Transverse colon (tissue), 4 donors: ENCODE results near the gene CLTC. TPM values are rescaled to one million over a fixed set of nuclear protein-coding genes. Genes with fewer than 3 reads are reported as not detected.

ENCODE experiments used
- DNase-seq: peaks from one replicate; pipeline ENCODE4 v3.0.0-alpha.2; 2019
- H3K27ac ChIP-seq, 4 donors: fragments of 200-600 bp; sonication (generic); 2 replicates each; pipeline ENCODE4 v1.5.1; 2016 to 2018; ENCODE audit warnings: inconsistent platforms in 4 of 4
- H3K27me3 ChIP-seq: fragments of 200-600 bp; sonication (generic); 2 replicates; pipeline ENCODE4 v1.5.1; 2017; ENCODE audit warnings: inconsistent platforms
- H3K36me3 ChIP-seq, 4 donors: fragments of 200-600 bp; sonication (generic); 2 replicates each; pipeline ENCODE4 v1.5.1; 2017 to 2019; ENCODE audit warnings: inconsistent platforms in 4 of 4
- H3K4me1 ChIP-seq, 4 donors: fragments of 200-600 bp; sonication (generic); 2 replicates each; pipeline ENCODE4 v1.5.1; 2017 to 2020; ENCODE audit warnings: inconsistent platforms in 4 of 4
- H3K4me3 ChIP-seq, 4 donors: fragments of 200-600 bp; sonication (generic); 1 replicate in 1 of 4; 2 replicates in 3 of 4; pipeline versions ENCODE4 v1.5.1 to v1.6.1; 2017 to 2019; ENCODE audit warnings: inconsistent platforms in 4 of 4
- H3K9me3 ChIP-seq, 2 donors: fragments of 200-600 bp; sonication (generic); 2 replicates each; pipeline ENCODE4 v1.5.1; 2017 to 2019; ENCODE audit warnings: inconsistent platforms in 2 of 2
- EP300 ChIP-seq: sonication (generic); formaldehyde crosslinking; IDR thresholded peaks from one replicate; pipeline ENCODE4 v1.6.1; 2017; ENCODE audit warnings: antibody characterized with exemption, low read depth
- POLR2A ChIP-seq: fragments of 450-650 bp; IDR thresholded peaks from one replicate; pipeline ENCODE4 v1.6.1; 2016; ENCODE audit warnings: antibody characterized with exemption, mild to moderate bottlenecking, moderate library complexity
- POLR2AphosphoS5 ChIP-seq, 3 donors: sonication (generic); formaldehyde crosslinking; IDR thresholded peaks; one replicate each; pipeline ENCODE4 v1.6.1; 2016; ENCODE audit warnings: antibody characterized with exemption in 3 of 3
- WGBS, 2 donors: methylation state at CpG; one replicate each; pipeline ENCODE4 v1.1.5; 2018; ENCODE audit warnings: low coverage in 1 of 2; 5-methylcytosine and 5-hydroxymethylcytosine counted together
- in situ Hi-C, 4 donors: fragments of 200-750 bp; cut with MboI; loops; one replicate each; pipeline versions ENCODE4 v1.15.0 to v1.15.1; 2017; ENCODE audit warnings: low sequenced_read_pairs in 3 of 4, low pct_ligation_motif_present in 1 of 4, low pct_unique_long_range_greater_than_20kb in 1 of 4
- intact Hi-C: fragments of 100-400 bp; cut with DNase I; formaldehyde crosslinking; loops from one replicate; pipeline ENCODE4 v1.15.1; 2023; ENCODE audit warnings: low total_unique reads
- total RNA-seq, 4 donors: library from RNA; depleted of rRNA; stranded (reverse); fragments of >200 nt; gene quantifications; one replicate each; pipeline ENCODE4 v1.1.0, GENCODE V29; 2016
- TF ChIP-seq, protein P1 (sequence below), 5 experiments: fragments of 200-600 bp in 3 of 5; fragments of 450-650 bp in 2 of 5; sonication (generic) in 3 of 5; IDR thresholded peaks; 1 replicate in 2 of 5; 2 replicates in 3 of 5; pipeline ENCODE4 v1.5.1; 2016 to 2017; ENCODE audit warnings: antibody characterized with exemption in 5 of 5, inconsistent platforms in 3 of 5, mild to moderate bottlenecking in 2 of 5, moderate library complexity in 1 of 5

Gene CLTC
- total RNA-seq, 4 donors from 2014 or later: 165 to 283 (median 242) TPM

DNA sequence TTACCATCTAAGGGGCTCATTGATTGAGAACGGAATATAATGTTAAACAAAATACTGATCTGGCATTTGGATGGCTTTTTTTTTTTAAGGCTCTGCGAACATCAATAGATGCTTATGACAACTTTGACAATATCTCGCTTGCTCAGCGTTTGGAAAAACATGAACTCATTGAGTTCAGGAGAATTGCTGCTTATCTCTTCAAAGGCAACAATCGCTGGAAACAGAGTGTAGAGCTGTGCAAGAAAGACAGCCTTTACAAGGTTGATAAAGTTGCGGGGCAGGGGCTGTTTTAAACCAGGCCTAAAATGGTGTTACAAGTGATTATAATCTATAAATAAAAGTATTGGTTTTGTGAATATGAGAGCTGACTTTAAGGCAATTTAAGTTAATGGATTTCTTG, 65.3 kb downstream of the CLTC start:
- intact Hi-C loops (no loop called here), in situ Hi-C loops (no loop called here)
- WGBS, 2 donors: 92 to 94% methylated on average over 6 of the region's 6 CpGs
- Histone ChIP-seq H3K36me3 (peaks cover 0 to 96% (median 35%) of the 10 kb centered on the region in 4 donors), H3K4me3 (no peak overlapping the region), H3K4me1 (peaks cover 0 to 11% (median 0%) of the 10 kb centered on the region in 4 donors), H3K27me3 (no peaks in the 10 kb centered on the region), H3K9me3 (no peaks in the 10 kb centered on the region), H3K27ac (no peak overlapping the region)
- DNase-seq: no peak
- TF ChIP-seq EP300 (no peak), POLR2A (no peak), POLR2AphosphoS5 (IDR thresholded peaks at IDR 0.05) (no peak)
- TF ChIP-seq, protein P1, sequence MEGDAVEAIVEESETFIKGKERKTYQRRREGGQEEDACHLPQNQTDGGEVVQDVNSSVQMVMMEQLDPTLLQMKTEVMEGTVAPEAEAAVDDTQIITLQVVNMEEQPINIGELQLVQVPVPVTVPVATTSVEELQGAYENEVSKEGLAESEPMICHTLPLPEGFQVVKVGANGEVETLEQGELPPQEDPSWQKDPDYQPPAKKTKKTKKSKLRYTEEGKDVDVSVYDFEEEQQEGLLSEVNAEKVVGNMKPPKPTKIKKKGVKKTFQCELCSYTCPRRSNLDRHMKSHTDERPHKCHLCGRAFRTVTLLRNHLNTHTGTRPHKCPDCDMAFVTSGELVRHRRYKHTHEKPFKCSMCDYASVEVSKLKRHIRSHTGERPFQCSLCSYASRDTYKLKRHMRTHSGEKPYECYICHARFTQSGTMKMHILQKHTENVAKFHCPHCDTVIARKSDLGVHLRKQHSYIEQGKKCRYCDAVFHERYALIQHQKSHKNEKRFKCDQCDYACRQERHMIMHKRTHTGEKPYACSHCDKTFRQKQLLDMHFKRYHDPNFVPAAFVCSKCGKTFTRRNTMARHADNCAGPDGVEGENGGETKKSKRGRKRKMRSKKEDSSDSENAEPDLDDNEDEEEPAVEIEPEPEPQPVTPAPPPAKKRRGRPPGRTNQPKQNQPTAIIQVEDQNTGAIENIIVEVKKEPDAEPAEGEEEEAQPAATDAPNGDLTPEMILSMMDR (IDR thresholded peaks at IDR 0.05): no peak

DNA sequence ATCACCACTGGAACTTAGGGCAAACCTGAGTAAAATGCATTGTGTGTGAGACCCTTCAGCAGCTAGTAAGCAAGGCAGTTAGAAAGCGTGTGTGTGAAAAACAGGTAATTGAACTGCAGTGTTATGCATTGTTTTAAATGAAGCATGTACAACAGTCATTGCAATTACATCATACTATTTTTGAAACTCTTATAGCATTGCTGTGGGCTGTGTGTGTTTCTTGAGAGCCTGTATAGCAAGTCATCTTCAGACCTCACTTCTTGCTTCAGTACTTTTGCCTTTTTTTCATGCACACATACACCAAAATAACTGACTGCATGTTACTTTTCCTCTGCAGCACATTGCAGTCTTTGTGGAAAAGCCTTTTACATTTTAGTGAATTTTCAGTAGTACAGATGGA, 68.3 kb downstream of the CLTC start:
- WGBS, 2 donors: 85 to 97% methylated on average over 1 of the region's 1 CpG
- intact Hi-C loops: no loop called here
- H3K4me3 ChIP-seq: no peak overlapping the region
- H3K4me1 ChIP-seq: peaks cover 0 to 6% (median 0%) of the 10 kb centered on the region in 4 donors
- no peaks in the 10 kb centered on the region for H3K27me3 ChIP-seq
- TF ChIP-seq, protein P1 (IDR thresholded peaks at IDR 0.05): no peak
- TF ChIP-seq POLR2AphosphoS5 (IDR thresholded peaks at IDR 0.05): no peak
- TF ChIP-seq EP300: no peak
- no peak for TF ChIP-seq POLR2A
- in situ Hi-C loops: no loop called here
- H3K9me3 ChIP-seq: no peaks in the 10 kb centered on the region
- DNase-seq: no peak
- H3K27ac ChIP-seq: no peak overlapping the region
- H3K36me3 ChIP-seq: peaks cover 0 to 93% (median 33%) of the 10 kb centered on the region in 4 donors

DNA sequence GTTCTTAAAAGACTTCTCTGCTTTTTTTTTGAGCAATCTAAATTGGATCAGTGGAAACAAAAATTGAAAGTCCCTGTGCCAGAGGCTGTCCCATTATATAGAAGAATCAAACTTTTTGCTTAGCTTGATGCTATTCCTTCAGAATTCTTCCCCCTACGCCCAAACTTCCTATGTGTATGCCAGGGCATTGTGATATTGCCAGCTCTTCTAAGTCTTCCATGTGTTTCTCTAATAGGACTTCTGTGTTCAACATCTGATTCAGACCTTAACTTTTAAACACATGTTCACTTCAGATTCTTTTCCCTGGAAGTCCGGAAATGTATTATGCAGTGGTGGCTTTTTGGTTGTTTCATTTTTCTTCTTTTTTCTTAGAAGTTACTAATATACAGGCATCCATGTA, 68.8 kb downstream of the CLTC start:
- Histone ChIP-seq H3K36me3 (peaks cover 0 to 93% (median 33%) of the 10 kb centered on the region in 4 donors), H3K4me1 (peaks cover 0 to 6% (median 0%) of the 10 kb centered on the region in 4 donors), H3K27me3 (no peaks in the 10 kb centered on the region), H3K27ac (no peak overlapping the region), H3K9me3 (no peaks in the 10 kb centered on the region), H3K4me3 (no peak overlapping the region)
- TF ChIP-seq POLR2AphosphoS5 (IDR thresholded peaks at IDR 0.05) (no peak), EP300 (no peak), POLR2A (no peak)
- TF ChIP-seq, protein P1 (IDR thresholded peaks at IDR 0.05): no peak
- intact Hi-C loops: no loop called here
- no peak for DNase-seq
- WGBS, 2 donors: 84 to 90% methylated on average over 2 of the region's 2 CpGs
- in situ Hi-C loops: no loop called here

DNA sequence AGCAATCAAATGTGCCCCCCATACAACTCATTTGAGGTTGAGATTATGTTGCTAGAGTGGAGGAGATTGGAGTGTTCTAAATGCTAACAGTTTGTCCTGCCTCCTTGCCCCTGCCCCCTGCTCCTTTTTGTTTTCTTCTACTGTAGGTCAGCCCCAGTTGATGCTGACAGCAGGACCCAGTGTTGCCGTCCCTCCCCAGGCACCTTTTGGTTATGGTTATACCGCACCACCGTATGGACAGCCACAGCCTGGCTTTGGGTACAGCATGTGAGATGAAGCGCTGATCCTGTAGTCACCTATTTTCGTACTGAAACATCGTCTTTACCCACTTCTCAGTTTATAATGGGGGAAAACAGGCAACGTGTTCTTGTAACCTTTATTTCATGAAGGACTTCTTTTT, 73.9 kb downstream of the CLTC start:
- intact Hi-C loops: no loop called here
- WGBS, 2 donors: 62 to 90% methylated on average over 3 to 7 of the region's 7 CpGs
- DNase-seq: no peak
- Histone ChIP-seq H3K27ac (peak overlapping the region in 1 of 4 donors; percentile 11), H3K9me3 (no peaks in the 10 kb centered on the region), H3K4me3 (no peak overlapping the region), H3K36me3 (peaks cover 0 to 70% (median 22%) of the 10 kb centered on the region in 4 donors), H3K27me3 (no peaks in the 10 kb centered on the region), H3K4me1 (peaks cover 0 to 13% (median 7%) of the 10 kb centered on the region in 4 donors)
- in situ Hi-C loops: no loop called here
- TF ChIP-seq POLR2AphosphoS5 (IDR thresholded peaks at IDR 0.05) (no peak), EP300 (no peak)
- TF ChIP-seq, protein P1 (IDR thresholded peaks at IDR 0.05): no peak
